ENCODE data around the gene RABGAP1L. TPM values are rescaled to one million over a fixed set of nuclear protein-coding genes. Genes with fewer than 3 reads are reported as not detected.
"Not testable (repeated sequence)": the region's sequence is repeated elsewhere in the genome, so short reads cannot be mapped to it uniquely, and the experiment has no call there.

The RABGAP1L gene
- polyA plus RNA-seq, 3 donors: 35.2 to 75.3 (median 63.3) TPM

DNA sequence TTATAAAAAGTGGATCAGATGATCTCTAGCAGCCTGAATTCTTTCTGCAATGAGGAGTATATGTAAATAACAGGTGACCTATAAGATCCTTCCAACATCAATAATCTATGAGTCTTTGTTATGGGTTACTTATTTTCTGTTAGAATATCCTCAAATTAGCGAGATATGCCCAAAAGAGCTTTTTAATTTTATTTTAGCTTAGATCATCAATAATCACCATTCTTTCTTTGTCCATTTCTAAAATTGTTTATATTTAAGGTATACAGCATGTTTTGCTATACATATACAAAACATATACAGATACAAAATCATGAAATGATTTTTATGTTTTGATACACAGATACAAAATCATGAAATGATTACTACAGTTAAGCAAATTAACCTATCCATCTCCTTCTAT lies 11.8 kb downstream of the RABGAP1L start:
- Histone ChIP-seq H3K4me2 (replicated peaks; ENCODE audit: extremely low read depth, low read length, poor library complexity, severe bottlenecking) (no peak overlapping the region), H2AFZ (ENCODE audit: insufficient read depth, low read depth, low read length, poor library complexity, severe bottlenecking) (no peak overlapping the region), H3K9me3 (replicated peaks in 1 of 2; ENCODE audit: control insufficient read depth in 1 of 2, insufficient read depth in 1 of 2, low read length in 2 of 2) (no peaks in the 10 kb centered on the region), H3K27ac (ENCODE audit: low read depth in 1 of 2, low read length in 2 of 2) (no peak overlapping the region), H3K4me3 (replicated peaks in 1 of 3; ENCODE audit: low read depth in 2 of 3, low read length in 3 of 3) (no peak overlapping the region), H3K4me1 (ENCODE audit: control insufficient read depth in 1 of 2, insufficient read depth in 2 of 2, low read length in 2 of 2) (peaks cover 10 to 14% of the 10 kb centered on the region in 2 donors), H3K36me3 (replicated peaks in 1 of 2; ENCODE audit: control insufficient read depth in 1 of 2, insufficient read depth in 2 of 2, low read length in 2 of 2) (no peaks in the 10 kb centered on the region), H4K20me1 (ENCODE audit: insufficient read depth, low read length) (peaks cover 21% of the 10 kb centered on the region), H3K79me2 (ENCODE audit: insufficient read depth, low read length) (peaks cover 56% of the 10 kb centered on the region), H3K9ac (ENCODE audit: insufficient read depth, low read length, poor library complexity, severe bottlenecking) (no peak overlapping the region), H3K27me3 (ENCODE audit: control insufficient read depth in 2 of 2, insufficient read depth in 2 of 2, low read length in 2 of 2) (no peaks in the 10 kb centered on the region)
- peaks cover 0 to 4% (median 1%) of the 10 kb centered on the region in 3 donors for H3K27me3 Mint-ChIP-seq (ENCODE audit: low read depth in 3 of 3)
- H3K9me3 Mint-ChIP-seq: no peaks in the 10 kb centered on the region
- no peak overlapping the region for H3K27ac Mint-ChIP-seq
- no peak overlapping the region for H3K4me3 Mint-ChIP-seq
- no peak for TF ChIP-seq CTCF (IDR thresholded peaks at IDR 0.05)
- peaks cover 37% of the 10 kb centered on the region for H3K4me1 Mint-ChIP-seq
- H3K36me3 Mint-ChIP-seq: peaks cover 3 to 13% of the 10 kb centered on the region in 2 donors
- no CpG with 5 or more reads among the region's 1 CpG for WGBS (ENCODE audit: insufficient coverage)
- DNase-seq: no peak
- intact Hi-C loops (cut with micrococcal nuclease): no loop called here

DNA sequence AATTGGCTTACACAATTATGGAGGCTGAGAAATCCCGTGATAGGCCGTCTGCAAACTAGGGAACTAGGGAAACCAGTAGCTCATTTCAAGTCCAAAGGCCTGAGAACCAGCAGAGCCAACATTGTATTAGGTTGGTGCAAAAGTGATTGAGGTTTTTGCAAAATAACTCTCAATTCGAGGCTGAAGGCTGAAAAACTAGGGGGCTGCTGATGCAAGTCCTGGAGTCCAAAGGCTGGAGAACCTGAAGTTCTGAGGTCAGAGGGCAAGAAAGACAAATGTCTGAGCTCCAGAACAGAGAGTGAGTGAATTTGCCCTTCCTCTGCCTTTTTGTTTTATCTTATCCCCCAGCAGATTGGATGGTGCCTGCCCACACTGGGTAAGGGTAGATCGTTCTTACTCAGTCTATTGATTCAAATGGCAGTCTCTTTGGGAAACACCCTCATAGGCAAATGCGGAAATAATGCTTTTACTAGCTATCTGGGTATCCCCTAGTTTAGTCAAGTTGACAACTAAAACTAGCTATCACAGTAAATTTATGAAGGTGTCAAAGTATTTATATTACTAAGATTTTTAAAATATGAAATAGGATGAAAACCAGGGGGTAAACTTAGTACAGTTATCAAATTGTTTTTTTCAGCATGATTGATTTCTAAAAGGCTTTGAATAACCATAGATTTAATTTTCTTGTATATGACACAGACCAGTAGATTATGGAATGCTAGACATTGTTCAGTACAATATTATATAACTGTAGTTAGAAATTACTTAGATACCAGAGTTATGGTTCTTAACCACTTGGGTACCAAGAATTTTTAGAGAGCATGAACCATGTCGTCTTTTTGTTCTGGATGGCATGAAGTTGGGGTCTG lies 15.4 kb downstream of the RABGAP1L start:
- H3K9me3 Mint-ChIP-seq: peaks cover 0 to 3% (median 0%) of the 10 kb centered on the region in 7 donors
- no peak overlapping the region for H3K4me3 ChIP-seq (replicated peaks in 1 of 3; ENCODE audit: low read depth in 2 of 3, low read length in 3 of 3)
- H3K36me3 ChIP-seq (replicated peaks in 1 of 2; ENCODE audit: control insufficient read depth in 1 of 2, insufficient read depth in 2 of 2, low read length in 2 of 2): no peaks in the 10 kb centered on the region
- H3K9me3 ChIP-seq (replicated peaks in 1 of 2; ENCODE audit: control insufficient read depth in 1 of 2, insufficient read depth in 1 of 2, low read length in 2 of 2): no peaks in the 10 kb centered on the region
- H3K27me3 ChIP-seq (ENCODE audit: control insufficient read depth in 2 of 2, insufficient read depth in 2 of 2, low read length in 2 of 2): no peaks in the 10 kb centered on the region
- no peak for TF ChIP-seq CTCF (IDR thresholded peaks at IDR 0.05)
- peaks cover 37% of the 10 kb centered on the region for H3K79me2 ChIP-seq (ENCODE audit: insufficient read depth, low read length)
- H3K27ac ChIP-seq (ENCODE audit: low read depth in 1 of 2, low read length in 2 of 2): no peak overlapping the region
- peaks cover 0 to 4% (median 2%) of the 10 kb centered on the region in 3 donors for H3K27me3 Mint-ChIP-seq (ENCODE audit: low read depth in 3 of 3)
- no peak overlapping the region for H3K27ac Mint-ChIP-seq
- no peak overlapping the region for H3K9ac ChIP-seq (ENCODE audit: insufficient read depth, low read length, poor library complexity, severe bottlenecking)
- no peak for DNase-seq
- no peak overlapping the region for H2AFZ ChIP-seq (ENCODE audit: insufficient read depth, low read depth, low read length, poor library complexity, severe bottlenecking)
- H4K20me1 ChIP-seq (ENCODE audit: insufficient read depth, low read length): peaks cover 18% of the 10 kb centered on the region
- H3K4me1 Mint-ChIP-seq: peaks cover 16% of the 10 kb centered on the region
- no peak overlapping the region for H3K4me2 ChIP-seq (replicated peaks; ENCODE audit: extremely low read depth, low read length, poor library complexity, severe bottlenecking)
- H3K36me3 Mint-ChIP-seq: peaks cover 10 to 13% of the 10 kb centered on the region in 2 donors
- WGBS (ENCODE audit: insufficient coverage): 100% methylated on average over 1 of the region's 6 CpGs
- peaks cover 4 to 8% of the 10 kb centered on the region in 2 donors for H3K4me1 ChIP-seq (ENCODE audit: control insufficient read depth in 1 of 2, insufficient read depth in 2 of 2, low read length in 2 of 2)
- H3K4me3 Mint-ChIP-seq: no peak overlapping the region
- intact Hi-C loops (cut with micrococcal nuclease): no loop called here

GRCh38 chr1:174178459-174178858 lies 19.1 kb downstream of the RABGAP1L start:
- H3K27ac ChIP-seq (ENCODE audit: low read depth in 1 of 2, low read length in 2 of 2); H3K4me3 ChIP-seq (replicated peaks in 1 of 3; ENCODE audit: low read depth in 2 of 3, low read length in 3 of 3); H3K9me3 Mint-ChIP-seq; H3K36me3 ChIP-seq (replicated peaks in 1 of 2; ENCODE audit: control insufficient read depth in 1 of 2, insufficient read depth in 2 of 2, low read length in 2 of 2); H2AFZ ChIP-seq (ENCODE audit: insufficient read depth, low read depth, low read length, poor library complexity, severe bottlenecking); DNase-seq; H3K4me2 ChIP-seq (replicated peaks; ENCODE audit: extremely low read depth, low read length, poor library complexity, severe bottlenecking); H3K27me3 Mint-ChIP-seq (ENCODE audit: low read depth in 3 of 3); H3K9me3 ChIP-seq (replicated peaks in 1 of 2; ENCODE audit: control insufficient read depth in 1 of 2, insufficient read depth in 1 of 2, low read length in 2 of 2); H3K9ac ChIP-seq (ENCODE audit: insufficient read depth, low read length, poor library complexity, severe bottlenecking); H3K4me1 Mint-ChIP-seq; H3K27me3 ChIP-seq (ENCODE audit: control insufficient read depth in 2 of 2, insufficient read depth in 2 of 2, low read length in 2 of 2); H3K4me1 ChIP-seq (ENCODE audit: control insufficient read depth in 1 of 2, insufficient read depth in 2 of 2, low read length in 2 of 2); H3K4me3 Mint-ChIP-seq; intact Hi-C loops (cut with micrococcal nuclease): not testable (repeated sequence)
- peaks cover 27% of the 10 kb centered on the region for H4K20me1 ChIP-seq (ENCODE audit: insufficient read depth, low read length)
- WGBS (ENCODE audit: insufficient coverage): no CpG with 5 or more reads among the region's 2 CpGs
- peaks cover 43% of the 10 kb centered on the region for H3K79me2 ChIP-seq (ENCODE audit: insufficient read depth, low read length)
- peak overlapping the region in 1 of 7 donors; percentile 68 for H3K27ac Mint-ChIP-seq
- H3K36me3 Mint-ChIP-seq: peaks cover 10% of the 10 kb centered on the region in 2 donors

Measured in CD14-positive monocyte (primary cell).